Tibial artery (tissue), 4 donors: ENCODE measurements around the gene EGR1.

Experiments used
- DNase-seq, 2 donors: peaks; one replicate each; pipeline ENCODE4 v3.0.0-alpha.2; 2019
- H3K27ac ChIP-seq, 2 donors: fragments of 200-600 bp; sonication (generic) in 1 of 2; 1 replicate in 1 of 2; 2 replicates in 1 of 2; pipeline ENCODE4 v1.5.1; 2018 to 2019; ENCODE audit warnings: mild to moderate bottlenecking in 1 of 2
- H3K27me3 ChIP-seq, 2 donors: fragments of 200-600 bp; sonication (generic) in 1 of 2; one replicate each; pipeline versions ENCODE4 v1.5.1 to v1.6.0; 2016 to 2019
- H3K36me3 ChIP-seq, 3 donors: fragments of 200-600 bp; sonication (generic) in 2 of 3; one replicate each; pipeline ENCODE4 v1.5.1; 2016 to 2019; ENCODE audit warnings: mild to moderate bottlenecking in 2 of 3
- H3K4me1 ChIP-seq, 4 donors: fragments of 200-600 bp; sonication (generic) in 2 of 4; 1 replicate in 3 of 4; 2 replicates in 1 of 4; pipeline ENCODE4 v1.5.1; 2016 to 2019
- H3K4me3 ChIP-seq, 2 donors: fragments of 200-600 bp; sonication (generic) in 1 of 2; 1 replicate in 1 of 2; 2 replicates in 1 of 2; pipeline ENCODE4 v1.5.1; 2018 to 2019; ENCODE audit warnings: mild to moderate bottlenecking in 2 of 2
- H3K9me3 ChIP-seq, 3 donors: fragments of 200-600 bp; sonication (generic) in 1 of 3; one replicate each; pipeline ENCODE4 v1.5.1; 2016 to 2019
- CTCF ChIP-seq, 2 experiments: fragments of 200-600 bp in 1 of 2; fragments of 450-650 bp in 1 of 2; IDR thresholded peaks; one replicate each; pipeline ENCODE4 v1.5.1; 2017 to 2019; ENCODE audit warnings: antibody characterized with exemption in 2 of 2, mild to moderate bottlenecking in 1 of 2, moderate library complexity in 1 of 2
- intact Hi-C: fragments of 100-400 bp; cut with DNase I; formaldehyde crosslinking; loops from one replicate; pipeline ENCODE4 v1.15.0; 2023; ENCODE audit warnings: low total_unique reads

EGR1 gene

GRCh38 chr5:138465261-138466124 lies at the start of gene EGR1:
EGR1 (plus strand) TSS chr5:138465479; CDS start chr5:138465762, 283 bp downstream.
- no peaks in the 10 kb centered on the region for H3K27me3 ChIP-seq
- DNase-seq: peak; percentile 96
- peaks cover 0 to 52% (median 30%) of the 10 kb centered on the region in 4 donors for H3K4me1 ChIP-seq
- no peaks in the 10 kb centered on the region for H3K9me3 ChIP-seq
- peak within 1 kb of the TSS; percentile 60 to 85 for H3K4me3 ChIP-seq
- H3K36me3 ChIP-seq: peaks cover 0 to 13% (median 10%) of the 10 kb centered on the region in 3 donors
- intact Hi-C loops: loop anchor here (2.0 kb wide), 1 partner anchor 77 kb away; the partner anchor contains the start of gene ETF1
- H3K27ac ChIP-seq: peak within 1 kb of the TSS; percentile 93 to 95
- TF ChIP-seq CTCF (IDR thresholded peaks at IDR 0.05): no peak

GRCh38 chr5:138418444-138418843 lies 46.8 kb upstream of the EGR1 start:
- no peaks in the 10 kb centered on the region for H3K4me1 ChIP-seq
- H3K27ac ChIP-seq: no peak overlapping the region
- TF ChIP-seq CTCF (IDR thresholded peaks at IDR 0.05): no peak
- DNase-seq: no peak
- peaks cover 84 to 100% (median 85%) of the 10 kb centered on the region in 3 donors for H3K36me3 ChIP-seq
- H3K4me3 ChIP-seq: no peak overlapping the region
- no peaks in the 10 kb centered on the region for H3K27me3 ChIP-seq
- intact Hi-C loops: no loop called here
- H3K9me3 ChIP-seq: no peaks in the 10 kb centered on the region

- no peaks in the 10 kb centered on the region for H3K27me3 ChIP-seq
- intact Hi-C loops: no loop called here
- no peaks in the 10 kb centered on the region for H3K4me1 ChIP-seq
- no peak overlapping the region for H3K4me3 ChIP-seq
- peaks cover 89 to 100% (median 98%) of the 10 kb centered on the region in 3 donors for H3K36me3 ChIP-seq
- H3K27ac ChIP-seq: no peak overlapping the region
- TF ChIP-seq CTCF (IDR thresholded peaks at IDR 0.05): no peak
- H3K9me3 ChIP-seq: no peaks in the 10 kb centered on the region
- DNase-seq: no peak
Observed at GRCh38 chr5:138425079-138425478, 40.2 kb upstream of the EGR1 start.

- DNase-seq: no peak
- H3K4me1 ChIP-seq: peaks cover 0 to 19% (median 12%) of the 10 kb centered on the region in 4 donors
- TF ChIP-seq CTCF (IDR thresholded peaks at IDR 0.05): no peak
- no peaks in the 10 kb centered on the region for H3K27me3 ChIP-seq
- H3K36me3 ChIP-seq: peaks cover 52 to 54% (median 53%) of the 10 kb centered on the region in 3 donors
- H3K4me3 ChIP-seq: no peak overlapping the region
- H3K9me3 ChIP-seq: no peaks in the 10 kb centered on the region
- intact Hi-C loops: no loop called here
- H3K27ac ChIP-seq: no peak overlapping the region
Observed at GRCh38 chr5:138435943-138436342, 29.3 kb upstream of the EGR1 start.

- H3K27me3 ChIP-seq: no peaks in the 10 kb centered on the region
- H3K27ac ChIP-seq: peak overlapping the region; percentile 28 to 45
- no peak for TF ChIP-seq CTCF (IDR thresholded peaks at IDR 0.05)
- DNase-seq: peak in 1 of 2 donors; percentile 63
- H3K9me3 ChIP-seq: no peaks in the 10 kb centered on the region
- intact Hi-C loops: no loop called here
- peak overlapping the region; percentile 53 to 65 for H3K4me3 ChIP-seq
- peaks cover 0 to 19% (median 12%) of the 10 kb centered on the region in 4 donors for H3K4me1 ChIP-seq
- peaks cover 30 to 32% (median 31%) of the 10 kb centered on the region in 3 donors for H3K36me3 ChIP-seq
Observed at GRCh38 chr5:138438003-138438723, 27.1 kb upstream of the EGR1 start.
